Nephron (organoid): ENCODE measurements around the gene SEMA4G.

ENCODE experiments used
- H3K27ac Mint-ChIP-seq, 3 experiments: 2 replicates each; pipeline ENCODE4 v1.8.0; 2020; ENCODE audit warnings: mixed read lengths in 3 of 3, mild to moderate bottlenecking in 2 of 3, moderate library complexity in 1 of 3
- H3K27me3 Mint-ChIP-seq: 2 replicates; pipeline ENCODE4 v1.8.0; 2021; ENCODE audit warnings: low read depth, mild to moderate bottlenecking, moderate library complexity, mixed read lengths
- H3K36me3 Mint-ChIP-seq: 2 replicates; pipeline ENCODE4 v1.8.0; 2020; ENCODE audit warnings: low read depth, mixed read lengths
- H3K4me1 Mint-ChIP-seq: 2 replicates; pipeline ENCODE4 v1.8.0; 2020; ENCODE audit warnings: mixed read lengths
- H3K4me3 Mint-ChIP-seq, 3 experiments: 2 replicates each; pipeline ENCODE4 v1.8.0; 2020; ENCODE audit warnings: mild to moderate bottlenecking in 3 of 3, mixed read lengths in 3 of 3, moderate library complexity in 2 of 3
- H3K9me3 Mint-ChIP-seq: 2 replicates; pipeline ENCODE4 v1.8.0; 2020; ENCODE audit warnings: mixed read lengths
- TF ChIP-seq, protein P1 (sequence below), 3 experiments: fragments of 200-600 bp; sonication (generic); IDR thresholded peaks; one replicate each; pipeline ENCODE4 v1.5.0; 2021; ENCODE audit warnings: antibody characterized with exemption in 3 of 3; ENCODE audit not compliant: unreplicated experiment in 3 of 3

SEMA4G gene

GRCh38 chr10:101000127-101000914 is 31.0 kb downstream of the SEMA4G start:
- H3K4me1 Mint-ChIP-seq: peaks cover 31% of the 10 kb centered on the region
- H3K9me3 Mint-ChIP-seq: no peaks in the 10 kb centered on the region
- peak overlapping the region; percentile 87 to 93 (median 92) for H3K4me3 Mint-ChIP-seq
- H3K27me3 Mint-ChIP-seq: no peaks in the 10 kb centered on the region
- peaks cover 15% of the 10 kb centered on the region for H3K36me3 Mint-ChIP-seq
- TF ChIP-seq, protein P1, sequence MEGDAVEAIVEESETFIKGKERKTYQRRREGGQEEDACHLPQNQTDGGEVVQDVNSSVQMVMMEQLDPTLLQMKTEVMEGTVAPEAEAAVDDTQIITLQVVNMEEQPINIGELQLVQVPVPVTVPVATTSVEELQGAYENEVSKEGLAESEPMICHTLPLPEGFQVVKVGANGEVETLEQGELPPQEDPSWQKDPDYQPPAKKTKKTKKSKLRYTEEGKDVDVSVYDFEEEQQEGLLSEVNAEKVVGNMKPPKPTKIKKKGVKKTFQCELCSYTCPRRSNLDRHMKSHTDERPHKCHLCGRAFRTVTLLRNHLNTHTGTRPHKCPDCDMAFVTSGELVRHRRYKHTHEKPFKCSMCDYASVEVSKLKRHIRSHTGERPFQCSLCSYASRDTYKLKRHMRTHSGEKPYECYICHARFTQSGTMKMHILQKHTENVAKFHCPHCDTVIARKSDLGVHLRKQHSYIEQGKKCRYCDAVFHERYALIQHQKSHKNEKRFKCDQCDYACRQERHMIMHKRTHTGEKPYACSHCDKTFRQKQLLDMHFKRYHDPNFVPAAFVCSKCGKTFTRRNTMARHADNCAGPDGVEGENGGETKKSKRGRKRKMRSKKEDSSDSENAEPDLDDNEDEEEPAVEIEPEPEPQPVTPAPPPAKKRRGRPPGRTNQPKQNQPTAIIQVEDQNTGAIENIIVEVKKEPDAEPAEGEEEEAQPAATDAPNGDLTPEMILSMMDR (IDR thresholded peaks at IDR 0.05; ENCODE audit: unreplicated experiment in 3 of 3): no peak
- peak overlapping the region; percentile 97 to 99 (median 98) for H3K27ac Mint-ChIP-seq

GRCh38 chr10:101000915-101001658 is 31.8 kb downstream of the SEMA4G start:
- peaks cover 16% of the 10 kb centered on the region for H3K36me3 Mint-ChIP-seq
- H3K27me3 Mint-ChIP-seq: no peaks in the 10 kb centered on the region
- peaks cover 24% of the 10 kb centered on the region for H3K4me1 Mint-ChIP-seq
- TF ChIP-seq, protein P1 (IDR thresholded peaks at IDR 0.05; ENCODE audit: unreplicated experiment in 3 of 3): no peak
- H3K9me3 Mint-ChIP-seq: no peaks in the 10 kb centered on the region
- peak overlapping the region; percentile 97 to 99 (median 98) for H3K27ac Mint-ChIP-seq
- H3K4me3 Mint-ChIP-seq: peak overlapping the region; percentile 87 to 93 (median 92)

GRCh38 chr10:101001659-101002035 is 32.3 kb downstream of the SEMA4G start:
- H3K9me3 Mint-ChIP-seq: no peaks in the 10 kb centered on the region
- H3K36me3 Mint-ChIP-seq: peaks cover 20% of the 10 kb centered on the region
- TF ChIP-seq, protein P1 (IDR thresholded peaks at IDR 0.05; ENCODE audit: unreplicated experiment in 3 of 3): no peak
- peak overlapping the region; percentile 97 to 99 (median 98) for H3K27ac Mint-ChIP-seq
- no peaks in the 10 kb centered on the region for H3K27me3 Mint-ChIP-seq
- peak overlapping the region; percentile 87 to 93 (median 92) for H3K4me3 Mint-ChIP-seq
- peaks cover 23% of the 10 kb centered on the region for H3K4me1 Mint-ChIP-seq

DNA sequence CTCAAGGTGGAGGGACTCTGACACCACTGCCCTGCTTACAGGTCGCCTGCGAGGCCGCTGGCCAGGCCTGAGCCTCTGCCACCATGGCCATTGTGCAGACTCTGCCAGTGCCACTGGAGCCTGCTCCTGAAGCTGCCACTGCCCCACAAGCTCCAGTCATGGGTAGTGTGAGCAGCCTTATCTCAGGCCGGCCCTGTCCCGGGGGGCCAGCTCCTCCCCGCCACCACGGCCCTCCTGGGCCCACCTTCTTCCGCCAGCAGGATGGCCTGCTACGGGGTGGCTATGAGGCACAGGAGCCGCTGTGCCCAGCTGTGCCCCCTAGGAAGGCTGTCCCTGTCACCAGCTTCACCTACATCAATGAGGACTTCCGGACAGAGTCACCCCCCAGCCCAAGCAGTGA is 33.2 kb downstream of the SEMA4G start:
- H3K4me3 Mint-ChIP-seq: peak overlapping the region in 1 of 3 experiments; percentile 56

GRCh38 chr10:101003639-101004206 is 34.4 kb downstream of the SEMA4G start:
- H3K27me3 Mint-ChIP-seq: no peaks in the 10 kb centered on the region
- H3K27ac Mint-ChIP-seq: no peak overlapping the region
- peaks cover 18% of the 10 kb centered on the region for H3K4me1 Mint-ChIP-seq
- TF ChIP-seq, protein P1 (IDR thresholded peaks at IDR 0.05; ENCODE audit: unreplicated experiment in 3 of 3): no peak
- no peaks in the 10 kb centered on the region for H3K9me3 Mint-ChIP-seq
- peaks cover 20% of the 10 kb centered on the region for H3K36me3 Mint-ChIP-seq
- no peak overlapping the region for H3K4me3 Mint-ChIP-seq

More for the DNA sequence above, 33.2 kb downstream of the SEMA4G start:
- TF ChIP-seq, protein P1 (IDR thresholded peaks at IDR 0.05; ENCODE audit: unreplicated experiment in 3 of 3): no peak
- Mint-ChIP-seq H3K9me3 (no peaks in the 10 kb centered on the region), H3K27ac (no peak overlapping the region), H3K36me3 (peaks cover 20% of the 10 kb centered on the region), H3K4me1 (peaks cover 23% of the 10 kb centered on the region), H3K27me3 (no peaks in the 10 kb centered on the region)
